Measurements from ENCODE around the gene PCP4. TPM values are rescaled to one million over a fixed set of nuclear protein-coding genes. Genes with fewer than 3 reads are reported as not detected.

The PCP4 gene
- total RNA-seq, 2 experiments from 2014 or later, result not detected

Other genes with a start within 250 kb of the PCP4 start
- gene IGSF5, start 122.3 kb upstream of the PCP4 start, total RNA-seq, result not detected

Measured in activated CD4-positive, alpha-beta T cell treated with anti-CD3 and anti-CD28 coated beads, Interleukin-2, amount 10 ng/mL, durations not matched to agents 7 days and 5 days (primary cell).